Globus pallidus (tissue), 1 donor: ENCODE measurements around the gene CCDC32.

Experiments used
- DNase-seq: peaks from one replicate; pipeline ENCODE4 v3.0.0-alpha.2; 2015; ENCODE audit warnings: low spot score

Gene CCDC32

GRCh38 chr15:40511472-40512133 lies 53.2 kb downstream of the CCDC32 start:
- DNase-seq: peak; percentile 28

GRCh38 chr15:40511093-40511471 lies 53.8 kb downstream of the CCDC32 start:
- DNase-seq: no peak

- no peak for DNase-seq
Observed at GRCh38 chr15:40510201-40510600, 54.6 kb downstream of the CCDC32 start.

- DNase-seq: no peak
Observed at GRCh38 chr15:40508216-40508615, 56.6 kb downstream of the CCDC32 start.

- peak; percentile 70 for DNase-seq
Observed at GRCh38 chr15:40506964-40507571, 57.8 kb downstream of the CCDC32 start.
